Measurements from ENCODE around the gene PPIE. TPM values are rescaled to one million over a fixed set of nuclear protein-coding genes. Genes with fewer than 3 reads are reported as not detected.

PPIE gene
- total and polyA plus RNA-seq, 2 of the 13 experiments (the other 11 are each of a cell fraction or from before 2014, with no cell fraction given), result 15.3 to 26.3 TPM

DNA sequence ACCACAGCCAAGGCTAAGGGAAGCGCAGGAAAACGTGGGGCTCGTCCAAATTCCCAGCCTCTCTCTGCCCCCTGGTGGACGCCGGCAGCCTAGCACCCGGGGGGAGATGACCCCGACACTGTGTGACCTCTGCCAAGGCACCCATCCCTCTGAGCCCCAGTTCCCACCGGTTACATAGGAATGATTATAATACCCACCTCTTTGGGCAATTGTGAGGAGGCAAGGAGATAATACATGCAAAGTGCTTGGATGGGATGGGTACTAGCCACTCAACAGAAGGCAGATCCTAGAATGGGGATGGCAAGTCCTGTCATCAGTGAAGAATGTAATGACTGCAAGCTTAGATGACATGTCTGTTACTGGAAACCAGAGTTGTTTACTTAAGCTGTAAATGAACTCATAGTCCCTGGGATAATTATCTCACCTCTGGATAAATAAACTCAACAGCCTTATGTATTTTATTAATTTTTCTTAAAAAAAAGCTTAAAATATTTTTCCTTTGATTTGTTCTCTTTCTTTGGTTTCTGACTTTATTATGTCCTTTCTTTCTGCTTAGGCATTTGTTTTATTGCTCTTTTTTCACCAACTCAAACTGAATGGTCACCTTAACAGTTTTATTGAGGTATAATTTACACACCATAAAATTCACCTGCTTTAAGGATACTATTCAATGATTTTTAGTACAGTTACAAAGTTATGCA, 61.2 kb downstream of the PPIE start:
- in situ Hi-C loops (cut with HindIII; ENCODE audit: extremely low pct_ligation_motif_present, low pct_unique_long_range_greater_than_20kb), result loop anchor here (5.0 kb wide), 1 partner anchor 98 kb away; no protein-coding TSS in a partner anchor
- H2AFZ ChIP-seq (ENCODE audit: low read length), result no peak overlapping the region
- no peak overlapping the region for H3K4me2 ChIP-seq (ENCODE audit: low read depth, low read length)
- no TSS peak for BruUV-seq (replicated peaks)
- no peaks in the 10 kb centered on the region for H3K36me3 ChIP-seq (replicated peaks in 1 of 2; ENCODE audit: control insufficient read depth in 1 of 2, insufficient read depth in 2 of 2, low read length in 2 of 2)
- FAIRE-seq, result no peak
- peak; percentile 77 for ATAC-seq
- DNase-seq (ENCODE audit: low spot score), result peak; percentile 52
- no peak overlapping the region for H3K4me3 ChIP-seq (replicated peaks in 1 of 3; ENCODE audit: insufficient read depth in 1 of 3, low read depth in 2 of 3, low read length in 3 of 3)
- ChIA-PET POLR2A (interaction anchor here (1.4 kb wide), 1 partner anchor 101 kb away, joined by 3 read pairs; no protein-coding TSS in a partner anchor), CTCF (ENCODE audit: low intra/inter-chr PET ratio, low total read pairs) (interaction anchor here (0.6 to 0.9 kb wide), 2 partner anchors 98 to 127 kb away, joined by 3 to 4 read pairs; no protein-coding TSS in a partner anchor)
- peaks cover 20% of the 10 kb centered on the region for H3K4me1 ChIP-seq (ENCODE audit: insufficient read depth, low read length)
- H4K20me1 ChIP-seq (ENCODE audit: insufficient read depth, low read length), result no peaks in the 10 kb centered on the region
- no CpG with 5 or more reads among the region's 8 CpGs for WGBS (ENCODE audit: low lambda C conversion rate)
- no peaks in the 10 kb centered on the region for H3K79me2 ChIP-seq (ENCODE audit: insufficient read depth, low read length)
- no peaks in the 10 kb centered on the region for H3K27me3 ChIP-seq (ENCODE audit: control insufficient read depth in 1 of 2, insufficient read depth in 2 of 2, low read length in 2 of 2)
- no peak overlapping the region for H3K9ac ChIP-seq (ENCODE audit: insufficient read depth, low read depth, low read length)
- intact Hi-C loops (cut with micrococcal nuclease; ENCODE audit: unreplicated experiment), result loop anchor here (1.0 kb wide), 1 partner anchor 98 kb away; no protein-coding TSS in a partner anchor
- H3K27ac ChIP-seq (ENCODE audit: extremely low read length, insufficient read depth, low read length), result no peak overlapping the region
- no peaks in the 10 kb centered on the region for H3K9me3 ChIP-seq (ENCODE audit: low read length)
- TF ChIP-seq FOXA3 (CRISPR knock-in tag; IDR thresholded peaks at IDR 0.05), result 0 out of 2 replicates have a peak, but pooled peaks have one; percentile 16
- TF ChIP-seq SMARCE1 (IDR thresholded peaks at IDR 0.05; ENCODE audit: borderline replicate concordance), result no peak
- no peak for TF ChIP-seq CEBPB (IDR thresholded peaks at IDR 0.05; ENCODE audit: borderline replicate concordance, low read depth, low read length)
- peak; percentile 14; the same call in 1 of the 2 replicates for TF ChIP-seq HMG20A (CRISPR knock-in tag; IDR thresholded peaks at IDR 0.05; ENCODE audit: borderline replicate concordance)
- no peak for TF ChIP-seq ZC3H13 (CRISPR knock-in tag; IDR thresholded peaks at IDR 0.05)
- TF ChIP-seq ZNF674 (CRISPR knock-in tag; IDR thresholded peaks at IDR 0.05; ENCODE audit: low read depth), result no peak
- TF ChIP-seq GPN1 (CRISPR knock-in tag; IDR thresholded peaks at IDR 0.05; ENCODE audit: borderline replicate concordance), result no peak
- no peak for TF ChIP-seq ZNF652 (CRISPR knock-in tag; IDR thresholded peaks at IDR 0.05; ENCODE audit: borderline replicate concordance, low read depth)
- TF ChIP-seq, protein P1, sequence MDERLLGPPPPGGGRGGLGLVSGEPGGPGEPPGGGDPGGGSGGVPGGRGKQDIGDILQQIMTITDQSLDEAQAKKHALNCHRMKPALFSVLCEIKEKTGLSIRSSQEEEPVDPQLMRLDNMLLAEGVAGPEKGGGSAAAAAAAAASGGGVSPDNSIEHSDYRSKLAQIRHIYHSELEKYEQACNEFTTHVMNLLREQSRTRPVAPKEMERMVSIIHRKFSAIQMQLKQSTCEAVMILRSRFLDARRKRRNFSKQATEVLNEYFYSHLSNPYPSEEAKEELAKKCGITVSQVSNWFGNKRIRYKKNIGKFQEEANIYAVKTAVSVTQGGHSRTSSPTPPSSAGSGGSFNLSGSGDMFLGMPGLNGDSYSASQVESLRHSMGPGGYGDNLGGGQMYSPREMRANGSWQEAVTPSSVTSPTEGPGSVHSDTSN (CRISPR knock-in tag; IDR thresholded peaks at IDR 0.05), result no peak
- no peak for TF ChIP-seq HNRNPLL (IDR thresholded peaks at IDR 0.05; ENCODE audit: low read depth, low read length, poor library complexity, severe bottlenecking)
- no peak for TF ChIP-seq FOXM1 (CRISPR knock-in tag; IDR thresholded peaks at IDR 0.05)
- no peak for TF ChIP-seq NPAS2 (CRISPR knock-in tag; IDR thresholded peaks at IDR 0.05; ENCODE audit: borderline replicate concordance)
- no peak for TF ChIP-seq ZNF775 (CRISPR knock-in tag; IDR thresholded peaks at IDR 0.05; ENCODE audit: borderline replicate concordance)
- 0 out of 2 replicates have a peak, but pooled peaks have one; percentile 21 for TF ChIP-seq FOXA1 (IDR thresholded peaks at IDR 0.05)
- TF ChIP-seq FOXA1 (CRISPR knock-in tag; IDR thresholded peaks at IDR 0.05), result 0 out of 2 replicates have a peak, but pooled peaks have one; percentile 28
- no peak for TF ChIP-seq DNMT1 (CRISPR knock-in tag; IDR thresholded peaks at IDR 0.05)
- TF ChIP-seq RFXAP (CRISPR knock-in tag; IDR thresholded peaks at IDR 0.05; ENCODE audit: borderline replicate concordance), result no peak
- no peak for TF ChIP-seq NFE2 (CRISPR knock-in tag; IDR thresholded peaks at IDR 0.05)
- TF ChIP-seq ZFP82 (CRISPR knock-in tag; IDR thresholded peaks at IDR 0.05; ENCODE audit: borderline replicate concordance), result no peak
- no peak for TF ChIP-seq MEIS1 (CRISPR knock-in tag; IDR thresholded peaks at IDR 0.05; ENCODE audit: borderline replicate concordance)
- no peak for TF ChIP-seq ZNF235 (CRISPR knock-in tag; IDR thresholded peaks at IDR 0.05; ENCODE audit: borderline replicate concordance)
- TF ChIP-seq ZNF136 (CRISPR knock-in tag; IDR thresholded peaks at IDR 0.05; ENCODE audit: low read depth), result no peak
- TF ChIP-seq ZNF816 (CRISPR knock-in tag; IDR thresholded peaks at IDR 0.05; ENCODE audit: borderline replicate concordance), result no peak
- no peak for TF ChIP-seq GLI4 (CRISPR knock-in tag; IDR thresholded peaks at IDR 0.05; ENCODE audit: borderline replicate concordance)
- TF ChIP-seq ZNF567 (CRISPR knock-in tag; IDR thresholded peaks at IDR 0.05; ENCODE audit: borderline replicate concordance), result no peak
- TF ChIP-seq KLF6 (CRISPR knock-in tag; IDR thresholded peaks at IDR 0.05), result 0 out of 2 replicates have a peak, but pooled peaks have one; percentile 11
- no peak; the same call in 2 of the 3 replicates for TF ChIP-seq MXI1 (IDR thresholded peaks at IDR 0.05; ENCODE audit: borderline replicate concordance, low read depth, low read length)
